ENCODE results near the gene GAK.

GAK gene

GRCh38 chr4:965048-965765 is 33.1 kb upstream of the GAK start:
- in situ Hi-C loops (cut with HindIII; ENCODE audit: low sequenced_read_pairs), result no loop called here

GRCh38 chr4:964346-965025 is 32.4 kb upstream of the GAK start:
- in situ Hi-C loops (cut with HindIII; ENCODE audit: low sequenced_read_pairs), result no loop called here

GRCh38 chr4:963276-964225 is 31.4 kb upstream of the GAK start:
- in situ Hi-C loops (cut with HindIII; ENCODE audit: low sequenced_read_pairs), result no loop called here

- in situ Hi-C loops (cut with HindIII; ENCODE audit: low sequenced_read_pairs), result no loop called here
Measured at GRCh38 chr4:962231-963208, 30.4 kb upstream of the GAK start.

GRCh38 chr4:961351-962230 is 29.5 kb upstream of the GAK start:
- in situ Hi-C loops (cut with HindIII; ENCODE audit: low sequenced_read_pairs), result no loop called here

- in situ Hi-C loops (cut with HindIII; ENCODE audit: low sequenced_read_pairs), result no loop called here
Measured at GRCh38 chr4:960636-961350, 28.7 kb upstream of the GAK start.

GRCh38 chr4:960140-960635 is 28.1 kb upstream of the GAK start:
- in situ Hi-C loops (cut with HindIII; ENCODE audit: low sequenced_read_pairs), result no loop called here

GRCh38 chr4:959338-960139 is 27.4 kb upstream of the GAK start:
- in situ Hi-C loops (cut with HindIII; ENCODE audit: low sequenced_read_pairs), result no loop called here

- in situ Hi-C loops (cut with HindIII; ENCODE audit: low sequenced_read_pairs), result no loop called here
Measured at GRCh38 chr4:958696-959337, 26.7 kb upstream of the GAK start.

GRCh38 chr4:958314-958665 is 26.2 kb upstream of the GAK start:
- in situ Hi-C loops (cut with HindIII; ENCODE audit: low sequenced_read_pairs), result no loop called here

- in situ Hi-C loops (cut with HindIII; ENCODE audit: low sequenced_read_pairs), result no loop called here
Measured at GRCh38 chr4:957581-958313, 25.6 kb upstream of the GAK start.

- in situ Hi-C loops (cut with HindIII; ENCODE audit: low sequenced_read_pairs), result no loop called here
Measured at GRCh38 chr4:957231-957580, 25.1 kb upstream of the GAK start.

GRCh38 chr4:956531-957230 is 24.6 kb upstream of the GAK start:
- in situ Hi-C loops (cut with HindIII; ENCODE audit: low sequenced_read_pairs), result no loop called here

- in situ Hi-C loops (cut with HindIII; ENCODE audit: low sequenced_read_pairs), result no loop called here
Measured at GRCh38 chr4:955931-956381, 23.8 kb upstream of the GAK start.

- in situ Hi-C loops (cut with HindIII; ENCODE audit: low sequenced_read_pairs), result no loop called here
Measured at GRCh38 chr4:955161-955921, 23.2 kb upstream of the GAK start.
